GM15510 (cell line): Measurements from ENCODE around the gene DAPK1.

Experiments
- POLR2A ChIP-seq: IDR thresholded peaks from 3 replicates; pipeline ENCODE4 v1.6.1; 2011; ENCODE audit warnings: borderline replicate concordance; ENCODE audit not compliant: insufficient read length; ENCODE audit errors: extremely low read depth

DAPK1 gene

DNA sequence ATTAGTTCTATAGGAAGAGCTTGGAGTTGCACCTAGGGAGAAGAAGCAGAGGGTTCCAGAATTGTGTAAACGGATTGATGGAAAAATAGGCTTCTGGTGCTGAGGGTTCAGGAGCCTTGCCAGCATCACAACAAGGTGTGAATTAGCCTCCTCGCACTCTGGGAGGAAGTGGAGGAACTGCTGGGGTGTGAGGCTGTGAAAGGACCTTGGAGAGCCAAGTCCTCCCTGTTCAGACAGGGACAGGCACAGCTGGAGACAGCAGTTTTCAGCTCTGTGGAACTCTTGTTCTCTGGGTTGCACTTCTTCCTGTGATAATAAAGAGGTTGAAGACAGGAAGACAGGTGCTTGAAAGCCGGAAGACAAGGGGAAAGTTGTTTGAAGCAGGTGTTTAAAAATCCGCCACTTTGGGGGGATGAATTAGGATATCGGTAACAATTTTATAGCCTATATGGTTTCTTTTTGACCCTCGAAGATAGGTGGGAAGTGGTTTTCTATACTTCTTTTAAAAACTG lies 22.6 kb downstream of the DAPK1 start:
- TF ChIP-seq POLR2A, result no peak

DNA sequence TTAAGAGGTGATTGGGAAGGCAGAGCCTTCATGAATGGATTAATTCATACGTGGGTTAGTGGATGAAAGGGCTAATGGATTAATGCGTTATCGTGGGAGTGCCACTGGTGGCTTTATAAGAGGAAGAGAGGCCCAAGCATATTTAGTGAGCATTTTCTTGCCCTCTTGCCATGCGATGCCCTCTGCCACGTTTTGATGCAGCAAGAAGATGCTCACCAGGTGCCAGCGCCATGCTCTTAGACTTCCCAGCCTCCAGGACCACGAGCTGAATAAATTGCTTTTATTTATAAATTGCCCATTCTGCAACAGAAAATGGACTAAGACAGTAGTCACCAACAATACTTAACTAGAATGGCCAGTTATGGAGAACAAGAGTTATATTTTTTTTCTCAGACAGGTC lies 24.2 kb downstream of the DAPK1 start:
- no peak for TF ChIP-seq POLR2A

DNA sequence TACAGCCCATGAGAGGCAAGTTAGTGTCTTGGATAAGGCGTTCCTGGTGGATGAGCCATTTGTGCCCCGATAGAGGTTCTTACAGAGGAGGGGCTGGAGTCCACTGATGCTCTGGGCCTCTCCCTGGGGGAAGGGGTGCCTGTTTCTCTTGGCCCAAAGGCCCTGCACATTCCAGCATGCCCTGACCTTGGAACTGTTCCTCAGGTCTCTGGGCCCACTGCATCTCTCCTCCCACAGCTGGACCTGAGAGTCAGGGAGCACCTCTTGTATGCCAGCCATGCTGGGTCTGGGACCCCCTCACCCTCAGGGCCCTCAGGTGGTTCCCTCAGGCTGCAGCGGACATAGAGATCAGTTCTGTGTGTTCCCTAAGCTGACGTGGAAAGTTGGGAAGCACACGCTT lies 26.4 kb downstream of the DAPK1 start:
- TF ChIP-seq POLR2A, result no peak

DNA sequence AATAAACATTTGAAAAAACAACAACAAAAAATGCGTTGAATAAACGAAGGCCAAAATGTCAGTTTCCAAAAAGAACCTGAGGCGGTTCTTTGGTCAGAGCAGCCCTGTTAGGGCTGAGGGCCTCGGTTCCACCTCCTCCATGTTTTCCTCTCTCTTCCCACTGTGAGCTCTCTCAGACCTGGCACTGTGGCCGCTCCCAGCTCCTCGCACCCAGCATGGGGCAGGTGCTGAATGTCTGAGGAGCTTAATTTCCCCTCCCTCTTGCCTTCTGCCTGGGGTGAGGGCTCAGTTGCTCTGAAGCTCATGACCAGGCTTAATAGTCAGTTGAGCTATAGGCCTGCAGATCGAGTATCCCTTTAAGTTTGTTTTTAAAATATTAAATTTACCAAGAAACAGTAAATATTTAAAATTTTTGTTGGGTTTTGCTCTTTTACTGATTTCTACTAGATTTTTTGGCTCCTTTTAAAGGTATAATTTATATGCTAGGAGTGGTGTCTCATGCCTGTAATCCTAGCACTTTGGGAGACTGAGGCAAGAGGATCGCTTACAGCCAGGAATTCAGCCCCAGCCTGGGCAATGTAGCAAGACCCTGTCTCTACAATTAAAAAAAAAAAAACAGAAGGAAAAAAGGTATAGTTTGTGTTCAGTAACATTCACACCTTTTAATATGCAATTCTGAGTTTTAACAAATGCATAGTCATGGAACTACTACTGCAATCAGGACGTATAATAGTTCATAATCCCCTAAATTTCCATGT lies 28.1 kb downstream of the DAPK1 start:
- no peak for TF ChIP-seq POLR2A

DNA sequence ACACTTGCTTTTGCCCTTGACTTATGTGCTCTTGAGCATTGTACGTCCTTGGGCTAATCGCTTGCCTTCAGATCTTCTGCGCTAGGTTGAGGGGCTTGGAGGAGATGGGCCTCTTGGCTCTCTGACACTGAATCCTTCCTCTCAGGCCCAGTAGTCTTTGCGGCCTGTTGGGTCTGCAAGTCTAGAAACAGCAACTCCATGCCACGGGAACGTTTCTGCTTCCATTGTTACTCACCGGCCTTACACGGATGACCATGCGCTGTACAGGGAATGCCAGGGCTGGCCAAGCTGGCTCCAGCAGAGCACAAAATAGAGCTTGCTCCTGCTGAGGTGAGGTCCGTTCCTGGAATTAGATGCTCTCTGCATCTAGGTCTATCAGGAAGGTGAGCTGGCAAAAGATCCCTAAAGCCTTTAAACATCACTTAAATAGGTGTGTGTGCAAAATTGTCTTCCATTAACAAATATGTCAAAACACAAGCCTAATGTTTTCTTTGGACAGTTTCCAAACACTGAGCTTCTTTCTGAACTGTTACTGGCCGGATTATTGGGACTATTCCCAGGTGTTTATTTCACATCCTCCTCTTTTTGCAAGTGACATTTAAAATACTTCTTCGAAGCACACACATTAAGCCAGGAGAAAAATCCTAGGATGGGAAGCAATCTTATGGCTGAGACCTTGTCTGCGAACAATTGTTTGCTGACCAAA lies 29.7 kb downstream of the DAPK1 start:
- TF ChIP-seq POLR2A, result no peak

DNA sequence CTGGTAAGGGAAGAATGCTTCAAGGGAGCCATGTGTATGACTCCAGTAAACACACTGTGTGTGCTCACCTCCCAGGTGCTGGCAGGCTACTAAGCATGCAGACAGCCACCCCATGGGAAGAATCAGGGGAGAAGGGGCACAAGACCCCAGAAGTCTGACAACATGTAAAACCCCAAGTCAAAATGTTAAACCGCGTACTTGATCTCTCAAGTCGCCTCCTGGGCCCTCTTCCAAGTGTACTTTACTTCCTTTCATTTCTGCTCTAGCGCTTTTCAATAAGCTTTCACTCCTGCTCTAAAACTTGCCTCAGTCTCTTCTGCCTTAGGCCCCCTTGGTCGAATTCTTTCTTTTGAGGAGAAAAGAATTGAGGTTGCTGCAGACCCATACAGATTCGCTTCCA lies 31.3 kb downstream of the DAPK1 start:
- TF ChIP-seq POLR2A, result no peak

DNA sequence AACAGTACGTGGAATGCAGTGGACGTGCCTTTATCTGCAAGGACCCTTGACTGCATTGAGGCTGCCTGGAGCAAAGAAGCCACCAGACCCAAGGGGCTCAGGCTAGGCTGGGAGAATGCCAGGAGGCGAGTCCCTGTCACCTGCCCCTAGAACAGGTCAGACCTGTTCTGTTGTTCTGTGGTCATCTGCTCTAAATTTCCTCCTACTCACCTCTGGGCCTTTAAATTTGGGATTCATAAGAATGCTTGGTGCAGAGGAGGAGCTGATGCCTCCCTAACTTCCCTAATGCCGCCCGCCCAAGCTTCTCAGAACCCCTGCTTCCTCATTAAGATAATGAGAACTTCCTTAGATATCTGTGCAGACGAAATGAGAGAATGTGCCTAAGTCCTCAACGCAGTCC lies 32.0 kb downstream of the DAPK1 start:
- no peak for TF ChIP-seq POLR2A

DNA sequence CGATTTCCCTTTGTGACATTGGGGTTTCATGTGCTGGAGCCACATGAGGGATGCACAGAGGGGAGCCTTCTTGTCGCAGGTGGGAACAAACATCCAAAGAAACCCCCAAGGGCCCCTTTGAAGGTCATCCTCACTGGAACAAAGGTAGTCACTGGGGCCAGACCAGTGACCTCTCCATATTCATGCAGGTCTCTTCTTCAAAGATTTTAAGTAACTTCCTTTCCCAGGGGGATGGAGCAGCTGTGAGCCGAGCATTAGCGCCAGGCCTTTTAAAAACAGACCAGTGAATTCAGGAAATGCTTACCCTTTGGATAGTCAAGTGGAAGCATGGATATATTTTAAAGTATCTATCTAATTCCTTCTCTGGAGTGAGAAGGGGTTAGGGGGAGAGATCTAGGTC lies 33.0 kb downstream of the DAPK1 start:
- TF ChIP-seq POLR2A, result no peak

DNA sequence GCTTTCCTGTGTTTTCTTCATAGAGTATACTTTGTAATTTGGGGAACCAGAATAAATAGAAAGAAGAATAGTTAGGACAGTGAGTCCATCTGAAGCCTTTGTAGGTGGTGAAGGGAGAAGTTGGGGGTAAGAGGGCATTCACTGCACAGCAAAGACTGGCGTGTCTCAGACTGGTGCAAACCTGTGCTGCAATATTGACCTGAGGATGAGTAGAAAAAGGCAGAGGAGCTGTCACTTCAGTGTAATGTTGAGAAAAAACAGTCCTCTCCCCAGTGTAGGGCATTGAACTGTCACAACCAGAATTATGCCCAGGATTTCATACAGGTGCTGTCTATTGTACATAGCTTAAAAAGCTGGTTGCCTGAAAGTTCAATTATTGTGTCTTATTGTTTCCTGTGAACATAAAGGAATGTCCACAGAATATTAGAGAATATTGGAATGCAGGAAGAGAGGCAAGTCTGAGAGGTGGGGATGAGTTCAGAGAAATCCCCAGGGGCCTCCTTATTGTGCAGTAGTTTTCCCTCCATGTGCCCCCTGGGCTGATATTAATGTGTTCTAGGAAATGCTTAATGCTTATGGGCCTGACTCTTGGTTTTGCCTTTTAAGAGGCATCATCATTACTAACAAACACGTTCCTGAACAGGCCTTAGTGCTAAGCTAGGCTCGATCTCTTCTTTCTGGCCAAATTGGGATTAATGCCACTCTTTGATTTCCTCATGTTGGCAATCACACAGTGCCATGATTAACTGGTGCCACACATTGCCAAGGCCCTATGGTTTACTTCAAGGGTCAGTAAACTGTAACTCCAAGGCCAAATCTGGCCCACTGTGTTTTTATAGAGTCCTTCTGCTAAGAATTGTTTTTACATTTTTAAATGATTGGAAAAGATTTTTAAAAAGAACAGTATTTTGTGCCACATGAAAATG lies 34.0 kb downstream of the DAPK1 start:
- TF ChIP-seq POLR2A, result no peak

DNA sequence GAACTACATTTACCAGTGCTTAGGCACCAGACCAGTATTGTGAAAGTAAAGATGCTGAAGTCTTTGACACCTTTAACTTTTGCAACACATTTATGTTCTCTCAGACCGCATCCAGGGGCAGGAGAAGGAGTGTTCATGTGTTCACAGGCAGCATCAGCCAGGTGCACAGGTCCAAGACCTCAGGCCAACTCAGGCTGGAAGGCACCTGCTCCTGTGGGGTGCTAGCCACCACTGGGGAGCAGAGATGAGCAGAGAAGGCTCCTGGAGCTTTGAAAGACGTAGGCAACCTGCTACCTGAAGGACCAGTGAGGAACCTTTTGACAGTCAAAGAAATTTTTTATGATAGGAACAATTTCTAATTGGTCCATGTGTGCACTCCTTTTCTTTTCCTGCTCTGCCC lies 35.6 kb downstream of the DAPK1 start:
- TF ChIP-seq POLR2A, result no peak

DNA sequence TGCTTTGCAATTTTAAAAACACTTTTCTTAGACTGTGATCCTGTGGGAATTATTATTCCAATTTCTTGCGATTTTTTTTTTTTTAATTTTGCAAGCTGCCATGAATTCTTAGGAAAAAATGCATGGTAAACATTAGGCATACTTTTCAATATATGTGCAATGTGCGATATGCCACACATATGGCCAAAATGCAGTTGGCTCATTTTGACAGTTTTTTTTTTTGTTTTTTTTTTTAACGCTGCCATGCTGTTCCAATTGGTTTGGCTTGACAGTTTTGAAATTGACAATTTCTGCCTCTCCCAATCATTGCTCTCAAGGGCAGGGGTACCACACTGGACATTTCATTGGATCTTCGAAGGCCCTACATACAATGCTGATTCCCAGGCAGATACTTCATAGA lies 36.4 kb downstream of the DAPK1 start:
- TF ChIP-seq POLR2A, result no peak

DNA sequence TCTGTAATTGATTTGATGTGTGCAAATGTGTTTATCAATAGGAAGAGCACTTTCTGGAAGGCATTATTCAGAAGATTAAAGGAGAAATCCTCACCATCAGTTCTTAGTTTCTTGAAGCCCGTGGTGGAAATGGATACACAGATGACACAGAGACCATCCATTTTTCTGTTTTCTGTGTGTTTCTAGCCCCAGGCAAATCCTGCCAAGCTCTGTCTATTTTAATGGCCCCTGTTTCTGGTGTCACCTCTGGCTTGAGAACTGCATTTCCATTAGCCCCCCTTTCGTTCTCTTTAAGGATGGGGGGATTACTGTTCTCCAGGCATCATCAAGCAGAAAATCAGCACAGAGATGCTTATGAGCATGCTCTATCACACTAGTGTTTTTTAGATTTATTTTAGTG lies 37.3 kb downstream of the DAPK1 start:
- no peak for TF ChIP-seq POLR2A

DNA sequence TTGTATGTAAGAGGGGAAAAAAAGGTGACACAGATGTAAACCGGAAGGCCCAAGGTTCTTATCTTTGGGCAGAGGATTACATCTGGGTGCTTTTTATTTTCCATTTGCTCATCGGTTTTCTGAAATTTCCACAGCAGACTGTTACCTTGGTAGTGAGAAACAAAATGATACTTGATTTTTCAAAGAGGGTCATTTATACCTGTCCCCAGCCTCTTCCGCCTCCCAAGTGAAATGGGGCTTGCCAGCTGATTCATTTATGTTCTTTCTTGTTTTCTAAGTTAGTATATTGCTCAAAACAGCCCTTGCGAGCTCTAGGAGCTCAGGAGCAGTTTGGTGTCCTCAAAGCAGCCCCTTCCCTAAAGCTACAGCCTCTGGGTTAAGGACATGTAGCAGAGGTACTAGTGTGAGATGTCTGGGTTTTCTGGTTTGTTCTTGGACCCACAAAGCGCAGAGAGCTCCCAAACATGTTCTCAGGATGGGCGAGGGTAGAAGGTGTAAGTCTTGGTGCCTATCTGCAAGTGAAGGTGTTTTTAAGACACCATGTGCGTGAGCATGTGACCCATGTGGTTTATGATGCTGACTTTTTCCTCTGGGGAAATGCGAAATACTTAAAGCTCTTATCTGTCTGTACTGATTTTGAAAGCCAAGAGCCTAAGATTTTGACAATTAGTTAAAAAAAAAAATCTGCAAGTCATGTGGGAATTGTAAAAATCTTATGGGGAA lies 38.3 kb downstream of the DAPK1 start:
- no peak for TF ChIP-seq POLR2A

DNA sequence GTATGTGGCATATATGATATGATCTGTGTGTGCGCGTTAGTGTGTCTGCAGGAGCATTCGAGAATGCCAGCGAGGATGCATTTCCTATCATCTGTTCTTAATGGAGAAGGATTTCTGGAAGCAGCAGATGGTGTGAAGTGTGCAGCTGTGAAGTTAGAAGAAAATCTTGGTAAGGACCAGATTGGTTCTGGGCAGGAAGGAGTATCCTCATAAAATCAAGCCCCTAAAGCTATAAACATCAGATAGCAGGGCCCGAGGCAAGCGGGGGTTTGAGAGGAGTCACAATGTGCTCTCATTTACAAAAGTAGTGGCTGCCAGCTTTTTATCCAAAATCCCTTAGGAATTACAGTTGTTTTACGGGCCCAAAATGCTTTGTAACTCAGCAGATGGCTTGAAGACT lies 40.0 kb downstream of the DAPK1 start:
- no peak for TF ChIP-seq POLR2A
